Activated CD4-positive, alpha-beta memory T cell treated with anti-CD3 and anti-CD28 coated beads, Interleukin-2, amount 10 ng/mL, durations not matched to agents 7 days and 5 days (primary cell): ENCODE data around the gene ANKLE1. TPM values are rescaled to one million over a fixed set of nuclear protein-coding genes. Genes with fewer than 3 reads are reported as not detected.

Source experiments
- CTCF ChIA-PET: fragments of 350-600 bp; sonication (Branson Sonifier 250); formaldehyde crosslinking; loops from one replicate; lab custom pipeline; 2021; ENCODE audit warnings: antibody characterized with exemption, inconsistent platforms; lab: Charles Lee
- POLR2A ChIA-PET: fragments of 350-600 bp; sonication (Branson Sonifier 250); formaldehyde crosslinking; loops from one replicate; lab custom pipeline; 2021; ENCODE audit warnings: antibody characterized with exemption; lab: Charles Lee
- DNase-seq: peaks from one replicate; pipeline ENCODE4 v3.0.0-alpha.2; 2020
- H3K27ac Mint-ChIP-seq: one replicate; pipeline ENCODE4 v1.8.0; 2021; ENCODE audit warnings: mild to moderate bottlenecking, mixed read lengths
- H3K27me3 Mint-ChIP-seq: one replicate; pipeline ENCODE4 v1.8.0; 2021; ENCODE audit warnings: mixed read lengths
- H3K36me3 Mint-ChIP-seq: one replicate; pipeline ENCODE4 v1.8.0; 2021; ENCODE audit warnings: low read depth, mixed read lengths
- H3K4me1 Mint-ChIP-seq: one replicate; pipeline ENCODE4 v1.8.0; 2021; ENCODE audit warnings: mixed read lengths
- H3K4me3 Mint-ChIP-seq: one replicate; pipeline ENCODE4 v1.8.0; 2021; ENCODE audit warnings: mild to moderate bottlenecking, mixed read lengths
- H3K9me3 Mint-ChIP-seq: one replicate; pipeline ENCODE4 v1.8.0; 2021; ENCODE audit warnings: mixed read lengths
- total RNA-seq, 2 experiments: library from RNA; stranded (reverse); gene quantifications; one replicate each; pipeline ENCODE4 v1.2.3, GENCODE V29; 2021

Gene ANKLE1
- total RNA-seq, 2 experiments from 2014 or later: 7.6 to 8.2 TPM

DNA sequence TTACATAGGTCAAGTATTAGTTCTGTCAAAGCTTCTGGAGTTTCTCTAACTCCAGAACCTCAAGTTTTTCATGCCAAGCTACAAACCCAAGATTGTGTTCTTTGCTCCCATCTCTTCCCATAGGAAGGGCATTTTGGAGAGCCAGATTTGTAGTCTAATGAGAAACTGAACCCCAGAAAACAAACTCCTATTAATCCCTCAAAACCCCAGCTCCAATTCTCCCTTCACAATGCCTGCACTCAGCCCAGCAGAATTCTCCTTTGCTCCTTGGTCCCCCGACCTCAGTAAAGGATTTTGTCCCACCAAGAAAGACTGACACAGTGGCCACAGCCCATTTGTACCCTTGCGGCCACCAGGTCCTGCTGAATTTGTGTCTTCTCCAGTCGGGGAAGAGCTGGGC is 25.6 kb upstream of the ANKLE1 start:
- Mint-ChIP-seq H3K36me3 (no peaks in the 10 kb centered on the region), H3K4me1 (peaks cover 6% of the 10 kb centered on the region), H3K9me3 (no peaks in the 10 kb centered on the region), H3K27ac (no peak overlapping the region), H3K4me3 (no peak overlapping the region), H3K27me3 (no peaks in the 10 kb centered on the region)
- ChIA-PET POLR2A (no interaction called here), CTCF (interaction anchor here (0.7 kb wide), 1 partner anchor 9 kb away, joined by 3 read pairs; the partner anchor contains the start of gene USHBP1)
- DNase-seq: no peak

- Mint-ChIP-seq H3K27ac (no peak overlapping the region), H3K36me3 (no peaks in the 10 kb centered on the region), H3K4me3 (no peak overlapping the region), H3K27me3 (no peaks in the 10 kb centered on the region), H3K9me3 (no peaks in the 10 kb centered on the region), H3K4me1 (peaks cover 9% of the 10 kb centered on the region)
- DNase-seq: no peak
- CTCF ChIA-PET: interaction anchor here (0.7 to 7.9 kb wide), 9 partner anchors 22 to 206 kb away, joined by 3 to 64 read pairs (median 4); partner anchors contain the start of genes ANKLE1 and MRPL34
- POLR2A ChIA-PET: interaction anchor here (1.0 kb wide), 2 partner anchors 8 to 24 kb away, joined by 3 to 4 read pairs; partner anchors contain the start of gene BABAM1
Observed at GRCh38 chr19:17259118-17259780, 22.5 kb upstream of the ANKLE1 start.

DNA sequence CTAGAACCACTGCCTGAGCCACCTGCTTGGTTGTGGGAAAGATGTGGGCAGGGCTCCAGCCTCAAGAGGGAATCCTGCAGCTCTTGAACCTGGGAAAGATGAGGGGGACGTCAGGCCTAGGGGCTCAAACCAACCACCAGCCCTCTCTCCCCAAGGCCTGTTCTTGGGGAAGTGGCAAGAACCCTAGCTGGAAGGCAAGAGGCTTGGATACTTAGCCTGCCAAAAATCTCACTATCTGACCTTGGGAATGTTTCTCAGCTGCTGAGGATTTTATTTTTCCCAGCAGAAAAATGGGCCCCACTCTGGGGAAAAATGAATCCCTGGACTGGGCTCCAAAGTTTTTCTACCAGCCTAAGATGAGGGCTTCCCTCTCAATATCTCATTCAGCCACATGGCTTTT is 21.8 kb upstream of the ANKLE1 start:
- no peaks in the 10 kb centered on the region for H3K36me3 Mint-ChIP-seq
- no peak for DNase-seq
- peaks cover 16% of the 10 kb centered on the region for H3K4me1 Mint-ChIP-seq
- no peaks in the 10 kb centered on the region for H3K9me3 Mint-ChIP-seq
- ChIA-PET CTCF (interaction anchor here (0.6 to 7.9 kb wide), 12 partner anchors 12 to 191 kb away, joined by 3 to 64 read pairs (median 4); partner anchors contain the start of genes ANKLE1, MRPL34 and OCEL1), POLR2A (interaction anchor here (1.0 to 2.5 kb wide), 2 partner anchors 8 to 23 kb away, joined by 3 to 7 read pairs; no protein-coding TSS in a partner anchor)
- H3K4me3 Mint-ChIP-seq: no peak overlapping the region
- no peaks in the 10 kb centered on the region for H3K27me3 Mint-ChIP-seq
- H3K27ac Mint-ChIP-seq: no peak overlapping the region

DNA sequence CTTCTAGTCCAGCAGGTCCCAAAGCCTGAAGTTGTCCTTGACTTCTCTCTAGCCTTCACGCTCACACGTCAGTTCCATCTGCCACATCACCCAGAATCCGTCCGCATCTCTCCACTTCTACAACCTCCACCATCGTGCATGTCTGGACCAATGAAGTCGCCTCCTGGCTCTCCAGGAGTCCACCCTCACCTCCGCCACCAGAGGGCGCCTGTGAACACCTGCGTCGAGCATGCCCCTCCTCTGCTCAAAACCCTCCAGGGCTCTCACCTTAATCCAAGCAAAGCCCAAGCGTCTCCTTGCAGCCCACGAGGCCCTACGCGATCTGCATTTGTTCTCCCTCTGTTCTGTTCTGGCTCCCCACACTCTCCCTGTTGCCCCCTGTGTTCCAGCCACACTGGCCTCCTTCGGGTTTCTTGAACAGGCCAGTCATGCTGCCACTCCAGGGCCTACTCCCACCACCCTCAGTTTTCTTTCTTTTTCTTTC is 20.8 kb upstream of the ANKLE1 start:
- H3K4me3 Mint-ChIP-seq: no peak overlapping the region
- H3K27ac Mint-ChIP-seq: no peak overlapping the region
- ChIA-PET CTCF (interaction anchor here (0.6 to 7.9 kb wide), 18 partner anchors 9 to 1117 kb away, joined by 3 to 64 read pairs (median 3); partner anchors contain the start of genes ANKLE1, MRPL34 and OCEL1), POLR2A (interaction anchor here (2.5 kb wide), 1 partner anchor 9 kb away, joined by 7 read pairs; no protein-coding TSS in a partner anchor)
- no peaks in the 10 kb centered on the region for H3K36me3 Mint-ChIP-seq
- H3K27me3 Mint-ChIP-seq: no peaks in the 10 kb centered on the region
- peak; percentile 92 for DNase-seq
- H3K4me1 Mint-ChIP-seq: peaks cover 19% of the 10 kb centered on the region
- H3K9me3 Mint-ChIP-seq: no peaks in the 10 kb centered on the region

DNA sequence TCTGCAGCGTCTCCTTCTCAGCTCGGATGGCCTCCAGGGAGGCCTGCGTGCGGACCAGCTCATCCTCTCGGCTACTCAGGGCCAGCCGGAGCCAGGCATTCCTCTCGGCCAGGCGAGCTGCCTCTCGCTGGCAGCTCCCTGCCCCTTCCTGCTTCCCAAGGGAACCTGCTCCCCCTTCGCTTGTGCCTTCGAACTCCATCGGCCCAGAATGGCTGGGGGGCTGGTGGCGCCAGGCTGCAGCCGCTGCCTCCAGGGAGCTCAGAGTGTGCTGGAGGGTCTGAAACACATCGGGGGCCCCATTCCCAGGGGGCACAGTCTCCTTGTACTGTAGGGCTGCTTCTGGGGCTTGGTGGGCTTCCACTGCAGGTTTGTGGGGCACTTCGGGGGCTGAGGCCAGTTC is 19.1 kb upstream of the ANKLE1 start:
- Mint-ChIP-seq H3K27ac (no peak overlapping the region), H3K27me3 (no peaks in the 10 kb centered on the region), H3K9me3 (no peaks in the 10 kb centered on the region), H3K4me1 (peaks cover 26% of the 10 kb centered on the region), H3K36me3 (no peaks in the 10 kb centered on the region), H3K4me3 (no peak overlapping the region)
- CTCF ChIA-PET: interaction anchor here (0.7 to 7.9 kb wide), 4 partner anchors 19 to 177 kb away, joined by 3 to 64 read pairs (median 4); partner anchors contain the start of gene ANKLE1
- POLR2A ChIA-PET: interaction anchor here (1.3 to 2.5 kb wide), 2 partner anchors 10 to 29 kb away, joined by 3 to 7 read pairs; no protein-coding TSS in a partner anchor
- no peak for DNase-seq

DNA sequence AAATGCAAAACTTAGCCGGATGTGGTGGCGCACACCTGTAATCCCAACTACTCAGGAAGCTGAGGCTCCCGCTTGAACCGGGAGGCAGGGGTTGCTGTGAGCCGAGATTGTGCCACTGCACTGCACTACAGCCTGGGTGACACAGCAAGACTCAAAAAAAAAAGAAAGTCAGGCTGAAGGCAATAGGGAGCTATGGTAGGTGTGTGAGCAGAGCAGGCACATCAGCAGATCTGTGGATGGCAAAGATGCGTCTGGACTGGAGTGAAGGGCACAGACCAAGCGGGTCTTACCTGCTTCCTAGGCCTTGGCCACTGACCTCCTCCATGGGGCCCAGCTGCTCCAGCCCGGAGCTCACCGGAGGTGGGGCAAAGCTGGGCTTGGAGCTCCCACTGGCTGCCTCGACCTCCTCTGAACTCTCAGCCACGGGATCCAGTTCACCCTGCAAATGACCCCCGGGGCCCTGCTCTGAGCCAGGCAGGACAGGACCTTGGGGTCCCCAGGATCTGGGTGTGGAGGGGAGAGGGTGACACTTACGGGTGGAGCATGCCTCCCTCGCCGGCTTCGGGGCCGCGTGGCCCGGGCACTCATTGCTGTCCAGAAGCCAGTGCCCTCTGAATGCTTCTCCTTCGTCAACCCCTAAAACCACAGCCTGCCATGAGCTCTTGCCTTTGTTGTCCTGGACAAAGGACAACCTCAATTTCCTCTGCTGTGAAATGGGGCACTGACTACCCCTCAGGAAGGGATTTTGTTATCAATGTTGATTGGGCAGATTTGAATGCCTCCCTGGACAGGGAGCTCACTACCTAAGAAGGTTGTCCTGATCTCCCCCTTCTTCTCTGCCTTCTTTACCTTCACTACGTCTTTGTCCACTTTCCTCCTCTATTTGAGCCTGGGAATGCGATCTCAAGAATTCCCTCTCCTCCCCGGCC is 17.7 kb upstream of the ANKLE1 start:
- CTCF ChIA-PET: interaction anchor here (1.1 to 7.9 kb wide), 5 partner anchors 18 to 58 kb away, joined by 3 to 64 read pairs (median 6); partner anchors contain the start of genes ANKLE1 and DDA1
- Mint-ChIP-seq H3K36me3 (no peaks in the 10 kb centered on the region), H3K27ac (no peak overlapping the region), H3K4me1 (peaks cover 34% of the 10 kb centered on the region), H3K27me3 (no peaks in the 10 kb centered on the region), H3K4me3 (no peak overlapping the region), H3K9me3 (no peaks in the 10 kb centered on the region)
- no peak for DNase-seq
- POLR2A ChIA-PET: interaction anchor here (1.0 to 1.3 kb wide), 4 partner anchors 12 to 156 kb away, joined by 3 read pairs; partner anchors contain the start of genes MVB12A and OCEL1

DNA sequence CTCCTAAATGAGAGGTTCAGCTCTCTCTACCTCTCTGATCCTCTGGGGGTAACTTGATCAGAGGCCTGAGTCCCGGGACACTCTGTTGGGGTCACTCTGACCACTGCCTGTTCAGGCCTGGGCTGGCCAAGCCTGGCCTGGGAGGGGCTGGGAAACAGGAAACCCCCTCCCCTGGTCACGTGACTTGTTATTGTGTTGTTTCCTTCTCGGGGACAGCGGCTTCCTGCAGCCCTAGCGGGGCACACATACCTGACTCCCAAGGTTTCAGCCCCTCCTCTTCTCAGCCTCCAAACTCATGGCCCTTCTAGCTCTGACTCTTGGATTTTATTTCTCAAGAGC is 17.1 kb upstream of the ANKLE1 start, which contains the start of gene USHBP1:
TSS of gene USHBP1 (minus strand) at position 105 of the 339 bp plus-strand sequence. CDS start 446 bp downstream, outside the sequence.
- Mint-ChIP-seq H3K27me3 (no peaks in the 10 kb centered on the region), H3K4me1 (peaks cover 35% of the 10 kb centered on the region), H3K9me3 (no peaks in the 10 kb centered on the region), H3K27ac (no peak within 1 kb of the TSS), H3K4me3 (no peak within 1 kb of the TSS), H3K36me3 (no peaks in the 10 kb centered on the region)
- no peak for DNase-seq
- POLR2A ChIA-PET: interaction anchor here (0.8 to 1.5 kb wide), 5 partner anchors 12 to 155 kb away, joined by 3 read pairs; partner anchors contain the start of genes MVB12A and OCEL1
- CTCF ChIA-PET: interaction anchor here (1.0 to 7.9 kb wide), 8 partner anchors 9 to 199 kb away, joined by 3 to 64 read pairs (median 4); partner anchors contain the start of genes ANKLE1 and DDA1

- POLR2A ChIA-PET: interaction anchor here (1.5 to 4.2 kb wide), 3 partner anchors 15 to 40 kb away, joined by 3 to 26 read pairs (median 6); partner anchors contain the start of genes ANKLE1 and OCEL1
- Mint-ChIP-seq H3K27ac (no peak overlapping the region), H3K4me1 (peaks cover 32% of the 10 kb centered on the region), H3K36me3 (peaks cover 3% of the 10 kb centered on the region), H3K4me3 (no peak overlapping the region), H3K9me3 (no peaks in the 10 kb centered on the region), H3K27me3 (no peaks in the 10 kb centered on the region)
- DNase-seq: no peak
- CTCF ChIA-PET: interaction anchor here (0.6 to 2.9 kb wide), 11 partner anchors 8 to 230 kb away, joined by 3 to 33 read pairs (median 6); partner anchors contain the start of genes ABHD8, ANKLE1 and DDA1
Observed at GRCh38 chr19:17266026-17266425, 15.7 kb upstream of the ANKLE1 start.

GRCh38 chr19:17266589-17266974 is 15.1 kb upstream of the ANKLE1 start:
- Mint-ChIP-seq H3K9me3 (no peaks in the 10 kb centered on the region), H3K27ac (peak overlapping the region; percentile 47), H3K27me3 (no peaks in the 10 kb centered on the region), H3K4me1 (peaks cover 31% of the 10 kb centered on the region), H3K36me3 (peaks cover 8% of the 10 kb centered on the region), H3K4me3 (peak overlapping the region; percentile 85)
- ChIA-PET POLR2A (interaction anchor here (0.5 to 4.2 kb wide), 12 partner anchors 14 to 222 kb away, joined by 3 to 26 read pairs (median 4); partner anchors contain the start of genes ANKLE1, BST2, DDA1 and HAUS8), CTCF (interaction anchor here (0.6 to 2.9 kb wide), 19 partner anchors 9 to 825 kb away, joined by 3 to 33 read pairs (median 4); partner anchors contain the start of genes ABHD8, ANKLE1, DDA1 and MRPL34)
- DNase-seq: no peak

DNA sequence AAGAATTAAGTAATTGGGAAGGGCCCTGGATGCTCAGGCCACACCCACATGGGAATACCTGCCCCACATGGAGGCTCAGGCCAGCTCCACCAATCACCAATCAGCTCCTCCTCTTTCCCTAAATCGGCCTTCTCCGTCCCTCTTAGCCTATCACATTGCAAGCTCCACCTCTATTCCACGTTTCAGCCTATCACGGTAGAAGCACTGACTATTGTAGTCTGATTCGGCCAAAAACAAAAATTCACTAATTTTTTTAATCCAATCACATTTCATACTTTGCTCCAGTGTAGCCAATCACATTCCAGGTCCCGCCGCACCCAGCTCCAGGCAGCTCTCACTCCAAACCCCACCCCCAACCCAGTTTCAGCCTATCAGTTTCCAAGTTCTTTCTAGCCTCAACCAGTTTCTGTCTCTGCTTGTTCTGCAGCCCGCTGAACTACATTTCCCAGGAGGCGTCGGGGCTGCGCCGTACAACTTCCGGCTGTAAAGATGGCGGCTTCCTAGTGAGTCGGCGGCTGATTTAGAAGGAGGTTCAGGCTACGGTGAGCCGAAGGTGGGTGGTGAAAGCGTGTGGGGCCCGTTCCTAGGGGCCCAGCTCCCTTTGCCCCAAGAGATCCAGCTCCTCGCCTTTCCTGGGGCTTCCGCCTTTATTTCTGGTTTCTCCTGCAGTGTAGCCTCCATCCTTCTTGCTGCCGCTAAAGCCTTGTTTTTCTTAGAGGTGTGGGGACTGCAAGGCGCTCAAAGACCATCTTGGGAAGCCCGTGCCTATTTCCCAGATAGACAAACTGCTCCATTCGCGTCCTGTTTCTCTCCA is 14.5 kb upstream of the ANKLE1 start, which contains the start of gene BABAM1:
TSS of gene BABAM1 (plus strand) at position 469 of the 814 bp plus-strand sequence. CDS start 1,364 bp downstream, outside the sequence.
- ChIA-PET POLR2A (interaction anchor here (0.5 to 4.2 kb wide), 19 partner anchors 8 to 919 kb away, joined by 3 to 26 read pairs (median 4); partner anchors contain the start of genes ANKLE1, BST2, CCDC124 and DDA1), CTCF (interaction anchor here (0.6 to 2.9 kb wide), 19 partner anchors 9 to 825 kb away, joined by 3 to 33 read pairs (median 4); partner anchors contain the start of genes ABHD8, ANKLE1, DDA1 and MRPL34)
- DNase-seq: peak; percentile 97
- Mint-ChIP-seq H3K4me3 (peak within 1 kb of the TSS; percentile 85), H3K27ac (peak within 1 kb of the TSS; percentile 47), H3K9me3 (no peaks in the 10 kb centered on the region), H3K4me1 (peaks cover 31% of the 10 kb centered on the region), H3K36me3 (peaks cover 9% of the 10 kb centered on the region), H3K27me3 (no peaks in the 10 kb centered on the region)

DNA sequence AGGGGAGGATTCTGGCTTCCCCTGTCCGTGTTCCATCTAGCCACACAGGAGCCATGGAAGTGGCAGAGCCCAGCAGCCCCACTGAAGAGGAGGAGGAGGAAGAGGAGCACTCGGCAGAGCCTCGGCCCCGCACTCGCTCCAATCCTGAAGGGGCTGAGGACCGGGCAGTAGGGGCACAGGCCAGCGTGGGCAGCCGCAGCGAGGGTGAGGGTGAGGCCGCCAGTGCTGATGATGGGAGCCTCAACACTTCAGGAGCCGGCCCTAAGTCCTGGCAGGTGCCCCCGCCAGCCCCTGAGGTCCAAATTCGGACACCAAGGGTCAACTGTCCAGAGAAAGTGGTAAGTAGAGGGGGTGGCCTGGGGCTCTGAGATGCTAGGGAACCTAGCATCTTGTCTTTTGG is 12.9 kb upstream of the ANKLE1 start:
- CTCF ChIA-PET: interaction anchor here (0.7 to 2.9 kb wide), 5 partner anchors 14 to 496 kb away, joined by 3 to 33 read pairs (median 10); partner anchors contain the start of gene ANKLE1
- peak overlapping the region; percentile 49 for H3K4me3 Mint-ChIP-seq
- DNase-seq: no peak
- H3K9me3 Mint-ChIP-seq: no peaks in the 10 kb centered on the region
- no peaks in the 10 kb centered on the region for H3K27me3 Mint-ChIP-seq
- no peak overlapping the region for H3K27ac Mint-ChIP-seq
- peaks cover 11% of the 10 kb centered on the region for H3K36me3 Mint-ChIP-seq
- peaks cover 28% of the 10 kb centered on the region for H3K4me1 Mint-ChIP-seq
- POLR2A ChIA-PET: interaction anchor here (4.2 kb wide), 1 partner anchor 12 kb away, joined by 26 read pairs; the partner anchor contains the start of gene ANKLE1
